Body of pancreas (tissue), 4 donors: ENCODE data around the gene FBN3. TPM values are rescaled to one million over a fixed set of nuclear protein-coding genes. Genes with fewer than 3 reads are reported as not detected.

Experiments
- ATAC-seq: fragments of 150-250 bp; one replicate; pipeline ENCODE4 v1.9.1; 2016
- DNase-seq, 4 donors: peaks; one replicate each; pipeline ENCODE4 v3.0.0-alpha.2; 2019
- H3K27ac ChIP-seq, 4 donors: fragments of 200-600 bp; sonication (generic); 1 replicate in 3 of 4; 2 replicates in 1 of 4; pipeline versions ENCODE4 v1.5.1 to v1.6.1; 2016 to 2019; ENCODE audit warnings: mild to moderate bottlenecking in 1 of 4, mixed read lengths in 1 of 4, moderate library complexity in 1 of 4
- H3K27me3 ChIP-seq, 2 donors: fragments of 200-600 bp; sonication (generic); one replicate each; pipeline ENCODE4 v1.6.0; 2016; ENCODE audit warnings: mild to moderate bottlenecking in 1 of 2
- H3K36me3 ChIP-seq, 2 donors: fragments of 200-600 bp; sonication (generic); replicated peaks in 1 of 2; 2 replicates each; pipeline ENCODE4 v1.5.1; 2016; ENCODE audit warnings: low read depth in 2 of 2; ENCODE audit not compliant: insufficient read depth in 1 of 2
- H3K4me1 ChIP-seq: fragments of 200-600 bp; sonication (generic); one replicate; pipeline ENCODE4 v1.6.0; 2016
- H3K4me3 ChIP-seq, 2 donors: fragments of 200-600 bp; sonication (generic); 1 replicate in 1 of 2; 2 replicates in 1 of 2; pipeline ENCODE4 v1.5.1; 2016 to 2019
- H3K9me3 ChIP-seq, 3 donors: fragments of 200-600 bp; sonication (generic); 1 replicate in 2 of 3; 2 replicates in 1 of 3; pipeline ENCODE4 v1.5.1; 2016
- POLR2A ChIP-seq, 3 donors: fragments of 450-650 bp; IDR thresholded peaks; one replicate each; pipeline ENCODE4 v1.6.1; 2016; ENCODE audit warnings: antibody characterized with exemption in 3 of 3, mild to moderate bottlenecking in 2 of 3
- WGBS, 2 donors: methylation state at CpG; one replicate each; pipeline ENCODE4 v1.1.5; 2017; 5-methylcytosine and 5-hydroxymethylcytosine counted together
- intact Hi-C: fragments of 100-400 bp; cut with DNase I; formaldehyde crosslinking; loops from one replicate; pipeline ENCODE4 v1.15.1; 2023
- total RNA-seq, 2 donors: library from RNA; depleted of rRNA; stranded (reverse); fragments of >200 nt; gene quantifications; one replicate each; pipeline ENCODE4 v1.1.0, GENCODE V29; 2016
- TF ChIP-seq, protein P1 (sequence below), 7 experiments: fragments of 450-650 bp in 4 of 7; fragments of 200-600 bp in 3 of 7; sonication (generic) in 3 of 7; IDR thresholded peaks; one replicate each; pipeline ENCODE4 v1.5.1; 2016 to 2019; ENCODE audit warnings: antibody characterized with exemption in 7 of 7

The FBN3 gene
- total RNA-seq, 2 donors from 2014 or later = 0.26 TPM; not detected in 1

- H3K4me3 ChIP-seq = no peak overlapping the region
- intact Hi-C loops = no loop called here
- H3K36me3 ChIP-seq = no peaks in the 10 kb centered on the region
- peak in 2 of 4 donors; percentile 48 to 59 for DNase-seq
- no peak overlapping the region for H3K27ac ChIP-seq
- peaks cover 0 to 6% of the 10 kb centered on the region in 2 donors for H3K27me3 ChIP-seq
- ATAC-seq = no peak
- 20 to 32% methylated on average over 12 to 27 of the region's 27 CpGs for WGBS, 2 donors
- peaks cover 20% of the 10 kb centered on the region for H3K4me1 ChIP-seq
- no peaks in the 10 kb centered on the region for H3K9me3 ChIP-seq
- TF ChIP-seq, protein P1, sequence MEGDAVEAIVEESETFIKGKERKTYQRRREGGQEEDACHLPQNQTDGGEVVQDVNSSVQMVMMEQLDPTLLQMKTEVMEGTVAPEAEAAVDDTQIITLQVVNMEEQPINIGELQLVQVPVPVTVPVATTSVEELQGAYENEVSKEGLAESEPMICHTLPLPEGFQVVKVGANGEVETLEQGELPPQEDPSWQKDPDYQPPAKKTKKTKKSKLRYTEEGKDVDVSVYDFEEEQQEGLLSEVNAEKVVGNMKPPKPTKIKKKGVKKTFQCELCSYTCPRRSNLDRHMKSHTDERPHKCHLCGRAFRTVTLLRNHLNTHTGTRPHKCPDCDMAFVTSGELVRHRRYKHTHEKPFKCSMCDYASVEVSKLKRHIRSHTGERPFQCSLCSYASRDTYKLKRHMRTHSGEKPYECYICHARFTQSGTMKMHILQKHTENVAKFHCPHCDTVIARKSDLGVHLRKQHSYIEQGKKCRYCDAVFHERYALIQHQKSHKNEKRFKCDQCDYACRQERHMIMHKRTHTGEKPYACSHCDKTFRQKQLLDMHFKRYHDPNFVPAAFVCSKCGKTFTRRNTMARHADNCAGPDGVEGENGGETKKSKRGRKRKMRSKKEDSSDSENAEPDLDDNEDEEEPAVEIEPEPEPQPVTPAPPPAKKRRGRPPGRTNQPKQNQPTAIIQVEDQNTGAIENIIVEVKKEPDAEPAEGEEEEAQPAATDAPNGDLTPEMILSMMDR (IDR thresholded peaks at IDR 0.05) = no peak
Observed at GRCh38 chr19:8146877-8147581, 2.4 kb downstream of the FBN3 start.

DNA sequence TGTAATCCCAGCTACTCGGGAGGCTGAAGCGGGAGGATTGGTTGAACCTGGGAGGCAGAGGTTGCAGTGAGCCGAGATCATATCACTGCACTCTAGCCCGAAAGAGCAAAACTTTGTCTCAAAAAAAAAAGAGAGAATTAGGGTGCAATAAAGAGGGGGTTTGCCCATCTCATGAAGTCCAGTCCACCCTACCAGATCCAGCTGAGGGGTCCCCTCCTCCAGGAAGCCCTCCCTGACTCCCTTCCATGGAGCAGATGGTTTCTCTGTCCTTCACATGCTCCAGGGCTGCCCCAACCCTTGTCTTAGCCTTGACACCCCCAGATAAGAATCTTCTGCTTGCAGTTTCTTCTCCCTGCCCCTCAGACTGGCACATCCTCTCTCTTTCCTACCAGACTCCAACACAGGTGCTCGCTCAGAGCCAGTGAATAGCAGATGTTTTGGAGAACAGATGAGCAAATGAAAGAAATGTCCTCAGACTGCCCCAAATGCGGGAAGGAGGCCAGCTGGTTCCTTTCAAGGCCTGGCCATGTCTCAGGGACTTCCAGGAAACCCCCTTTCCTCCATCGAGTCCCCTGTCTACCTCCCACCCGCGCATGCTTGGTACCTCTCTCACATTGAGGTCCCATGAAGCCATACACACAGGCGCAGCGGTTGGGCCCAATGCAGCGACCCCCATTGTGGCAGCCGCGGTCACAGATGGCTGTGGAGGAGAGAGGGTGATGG is 5.0 kb downstream of the FBN3 start:
- ATAC-seq = no peak
- Histone ChIP-seq H3K9me3 (no peaks in the 10 kb centered on the region), H3K27me3 (peaks cover 0 to 6% of the 10 kb centered on the region in 2 donors), H3K36me3 (no peaks in the 10 kb centered on the region), H3K4me1 (peaks cover 35% of the 10 kb centered on the region), H3K4me3 (no peak overlapping the region), H3K27ac (no peak overlapping the region)
- no peak for DNase-seq
- no peak for TF ChIP-seq POLR2A (IDR thresholded peaks at IDR 0.05)
- TF ChIP-seq, protein P1 (IDR thresholded peaks at IDR 0.05) = no peak
- 78 to 81% methylated on average over 14 of the region's 14 CpGs for WGBS, 2 donors
- intact Hi-C loops = no loop called here

DNA sequence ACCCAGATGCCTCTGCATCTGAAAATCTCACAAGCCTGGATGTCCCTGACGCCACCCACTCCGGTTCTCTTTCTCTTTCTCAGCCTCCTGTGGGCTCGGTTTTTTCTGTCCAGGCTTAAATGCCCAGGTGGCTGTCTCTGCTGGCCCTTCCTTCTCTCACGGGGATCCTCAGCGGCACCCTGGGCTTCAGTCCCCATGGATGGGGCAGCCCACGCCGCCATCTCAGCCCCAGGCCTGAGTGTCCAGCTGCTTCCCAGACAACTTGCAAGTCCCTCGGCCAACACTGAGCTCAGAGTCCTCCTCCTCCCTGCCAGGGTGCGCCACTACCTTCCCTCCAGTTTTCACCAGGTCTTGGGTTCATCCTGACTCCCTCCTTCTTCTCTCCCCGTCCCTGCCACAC is 6.4 kb downstream of the FBN3 start:
- Histone ChIP-seq H3K27me3 (peaks cover 0 to 6% of the 10 kb centered on the region in 2 donors), H3K4me3 (no peak overlapping the region), H3K9me3 (no peaks in the 10 kb centered on the region), H3K27ac (no peak overlapping the region), H3K4me1 (peaks cover 27% of the 10 kb centered on the region), H3K36me3 (no peaks in the 10 kb centered on the region)
- ATAC-seq (no peak), DNase-seq (no peak)
- TF ChIP-seq, protein P1 (IDR thresholded peaks at IDR 0.05) = no peak
- TF ChIP-seq POLR2A (IDR thresholded peaks at IDR 0.05) = no peak
- WGBS, 2 donors = 84 to 88% methylated on average over 10 of the region's 10 CpGs
- intact Hi-C loops = no loop called here

DNA sequence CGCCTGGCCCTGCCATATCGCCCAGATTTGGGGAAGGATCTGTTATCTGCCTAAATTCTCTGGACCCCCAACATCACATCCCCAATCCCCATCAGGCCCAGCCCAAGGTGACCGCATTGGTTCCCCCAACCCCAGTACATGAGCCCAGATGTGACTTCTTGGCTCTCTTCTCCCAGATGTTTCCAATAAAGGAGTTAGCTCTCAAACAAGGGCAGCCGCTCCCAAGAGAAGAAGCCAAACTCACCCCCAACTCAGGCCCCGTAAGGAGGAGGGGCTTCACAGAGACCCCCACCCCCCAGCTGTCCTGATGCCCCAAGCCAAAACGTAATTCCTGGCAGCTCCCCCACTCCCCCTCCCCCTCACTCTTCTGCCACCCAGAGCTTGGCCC is 6.9 kb downstream of the FBN3 start:
- H3K27me3 ChIP-seq = peaks cover 0 to 6% of the 10 kb centered on the region in 2 donors
- H3K27ac ChIP-seq = no peak overlapping the region
- no peaks in the 10 kb centered on the region for H3K9me3 ChIP-seq
- H3K4me3 ChIP-seq = no peak overlapping the region
- TF ChIP-seq, protein P1 (IDR thresholded peaks at IDR 0.05) = no peak
- no peak for TF ChIP-seq POLR2A (IDR thresholded peaks at IDR 0.05)
- no peaks in the 10 kb centered on the region for H3K36me3 ChIP-seq
- intact Hi-C loops = no loop called here
- ATAC-seq = no peak
- WGBS, 2 donors = 63 to 75% methylated on average over 6 of the region's 6 CpGs
- H3K4me1 ChIP-seq = peaks cover 27% of the 10 kb centered on the region
- DNase-seq = no peak
